ENCODE results near the gene ZBTB39. TPM values are rescaled to one million over a fixed set of nuclear protein-coding genes. Genes with fewer than 3 reads are reported as not detected.

ZBTB39 gene
- total RNA-seq, 4 donors from 2014 or later: 4.5 to 8.5 (median 7.4) TPM

DNA sequence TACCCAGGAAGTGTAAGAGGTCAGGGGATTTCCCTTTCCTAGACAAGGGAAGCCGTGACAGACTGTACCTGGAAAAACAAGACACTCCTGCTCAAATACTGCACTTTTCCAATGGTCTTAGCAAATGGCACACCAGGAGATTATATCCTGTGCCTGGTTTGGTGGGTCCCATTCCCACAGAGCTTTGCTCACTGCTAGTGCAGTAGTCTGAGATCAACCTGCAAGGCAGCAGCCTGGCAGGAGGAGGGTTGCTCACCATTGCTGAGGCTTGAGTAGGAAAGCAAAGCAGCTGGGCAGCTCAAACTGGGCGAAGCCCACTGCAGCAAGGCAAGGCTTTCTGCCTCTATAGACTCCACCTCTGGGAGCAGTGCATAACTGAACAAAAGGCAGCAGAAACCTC is 47.9 kb downstream of the ZBTB39 start:
- no peaks in the 10 kb centered on the region for H3K9me3 ChIP-seq
- no peaks in the 10 kb centered on the region for H3K36me3 ChIP-seq
- no peak overlapping the region for H3K4me3 ChIP-seq (replicated peaks in 1 of 3)
- intact Hi-C loops (cut with DNase I): no loop called here
- H3K4me1 ChIP-seq: no peaks in the 10 kb centered on the region
- no peak for TF ChIP-seq POLR2A (IDR thresholded peaks at IDR 0.05)
- TF ChIP-seq, protein P1, sequence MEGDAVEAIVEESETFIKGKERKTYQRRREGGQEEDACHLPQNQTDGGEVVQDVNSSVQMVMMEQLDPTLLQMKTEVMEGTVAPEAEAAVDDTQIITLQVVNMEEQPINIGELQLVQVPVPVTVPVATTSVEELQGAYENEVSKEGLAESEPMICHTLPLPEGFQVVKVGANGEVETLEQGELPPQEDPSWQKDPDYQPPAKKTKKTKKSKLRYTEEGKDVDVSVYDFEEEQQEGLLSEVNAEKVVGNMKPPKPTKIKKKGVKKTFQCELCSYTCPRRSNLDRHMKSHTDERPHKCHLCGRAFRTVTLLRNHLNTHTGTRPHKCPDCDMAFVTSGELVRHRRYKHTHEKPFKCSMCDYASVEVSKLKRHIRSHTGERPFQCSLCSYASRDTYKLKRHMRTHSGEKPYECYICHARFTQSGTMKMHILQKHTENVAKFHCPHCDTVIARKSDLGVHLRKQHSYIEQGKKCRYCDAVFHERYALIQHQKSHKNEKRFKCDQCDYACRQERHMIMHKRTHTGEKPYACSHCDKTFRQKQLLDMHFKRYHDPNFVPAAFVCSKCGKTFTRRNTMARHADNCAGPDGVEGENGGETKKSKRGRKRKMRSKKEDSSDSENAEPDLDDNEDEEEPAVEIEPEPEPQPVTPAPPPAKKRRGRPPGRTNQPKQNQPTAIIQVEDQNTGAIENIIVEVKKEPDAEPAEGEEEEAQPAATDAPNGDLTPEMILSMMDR (IDR thresholded peaks at IDR 0.05): no peak
- no peak for DNase-seq
- no peak overlapping the region for H3K27ac ChIP-seq
- H3K27me3 ChIP-seq: no peaks in the 10 kb centered on the region
- 70 to 96% methylated on average over 2 of the region's 2 CpGs for WGBS, 2 donors

DNA sequence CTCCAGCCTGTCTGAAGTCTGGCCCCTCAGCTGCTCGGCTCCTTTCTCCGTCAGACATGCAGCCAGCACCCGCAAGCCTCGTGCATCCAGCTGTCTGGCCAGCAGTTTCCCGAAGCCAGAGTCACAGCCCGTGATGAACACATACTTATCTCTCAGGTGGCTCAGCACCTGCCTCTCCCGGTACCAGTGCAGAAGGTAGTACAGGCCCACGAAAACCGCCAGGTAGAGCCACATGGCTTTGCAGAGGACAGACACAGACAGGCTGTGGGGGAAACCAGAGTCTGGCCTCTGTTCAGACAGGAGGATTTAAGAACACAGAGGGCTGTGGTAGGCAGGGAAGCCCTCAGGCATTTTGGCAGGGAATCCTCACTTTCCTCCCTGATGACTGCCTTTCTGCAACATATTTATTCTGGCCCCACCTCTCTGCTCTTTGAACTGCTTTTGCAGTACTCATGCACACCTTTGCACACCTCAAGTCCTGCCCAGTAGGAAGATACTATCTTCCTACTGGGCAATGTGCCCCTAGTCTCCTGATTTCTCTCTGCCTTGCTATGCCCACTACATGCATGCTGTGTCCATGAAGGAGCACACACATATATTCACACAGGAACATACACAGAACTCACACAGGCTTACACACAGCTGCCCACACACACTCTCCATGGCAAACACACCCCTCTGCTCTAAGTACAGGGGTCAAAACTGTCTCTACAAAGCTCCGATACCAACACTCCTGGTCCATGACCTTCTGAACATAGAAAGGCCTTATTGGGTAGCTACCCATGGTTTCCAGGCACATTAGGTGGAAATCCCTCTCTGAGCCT is 48.9 kb downstream of the ZBTB39 start, which contains the start of gene RDH16:
Gene RDH16, minus strand, starts transcription at position 380 of the 824 bp plus-strand sequence. Its CDS starts 146 bp downstream, at position 234.
- no peaks in the 10 kb centered on the region for H3K27me3 ChIP-seq
- no peak within 1 kb of the TSS for H3K4me3 ChIP-seq (replicated peaks in 1 of 3)
- WGBS, 2 donors: 87 to 90% methylated on average over 9 to 10 of the region's 10 CpGs
- H3K4me1 ChIP-seq: no peaks in the 10 kb centered on the region
- H3K9me3 ChIP-seq: no peaks in the 10 kb centered on the region
- no peaks in the 10 kb centered on the region for H3K36me3 ChIP-seq
- no peak for DNase-seq
- no peak within 1 kb of the TSS for H3K27ac ChIP-seq
- no peak for TF ChIP-seq POLR2A (IDR thresholded peaks at IDR 0.05)
- TF ChIP-seq, protein P1 (IDR thresholded peaks at IDR 0.05): no peak
- intact Hi-C loops (cut with DNase I): no loop called here

- WGBS, 2 donors: 74 to 81% methylated on average over 2 of the region's 2 CpGs
- no peaks in the 10 kb centered on the region for H3K27me3 ChIP-seq
- intact Hi-C loops (cut with DNase I): no loop called here
- no peak overlapping the region for H3K4me3 ChIP-seq (replicated peaks in 1 of 3)
- H3K36me3 ChIP-seq: no peaks in the 10 kb centered on the region
- H3K27ac ChIP-seq: no peak overlapping the region
- TF ChIP-seq, protein P1 (IDR thresholded peaks at IDR 0.05): no peak
- TF ChIP-seq POLR2A (IDR thresholded peaks at IDR 0.05): no peak
- no peaks in the 10 kb centered on the region for H3K4me1 ChIP-seq
- no peak for DNase-seq
- H3K9me3 ChIP-seq: no peaks in the 10 kb centered on the region
These were observed 50.6 kb downstream of the ZBTB39 start for GRCh38 chr12:56955631-56956256.

GRCh38 chr12:56954958-56955355 is 51.4 kb downstream of the ZBTB39 start:
- Histone ChIP-seq H3K4me1 (no peaks in the 10 kb centered on the region), H3K4me3 (replicated peaks in 1 of 3) (no peak overlapping the region), H3K27ac (no peak overlapping the region), H3K27me3 (no peaks in the 10 kb centered on the region), H3K9me3 (no peaks in the 10 kb centered on the region), H3K36me3 (no peaks in the 10 kb centered on the region)
- intact Hi-C loops (cut with DNase I): no loop called here
- WGBS, 2 donors: 89 to 93% methylated on average over 3 to 6 of the region's 6 CpGs
- no peak for DNase-seq
- TF ChIP-seq, protein P1 (IDR thresholded peaks at IDR 0.05): no peak
- no peak for TF ChIP-seq POLR2A (IDR thresholded peaks at IDR 0.05)

Data from thyroid gland (tissue), 4 donors.